A549 (cell line): ENCODE results near the gene ATXN7L1. TPM values are rescaled to one million over a fixed set of nuclear protein-coding genes. Genes with fewer than 3 reads are reported as not detected.
A peak's percentile ranks its signal among the peaks of the same experiment; 100 is the strongest.

Experiments
- ATAC-seq, 2 experiments: fragments of 200-7000 bp in 1 of 2; fragments of >200 bp in 1 of 2; cut with Nextera tagmentation in 1 of 2; cut with Tn5 transposase in 1 of 2; 3 replicates each; pipeline versions ENCODE4 v1.8.0 to v1.9.1; 2018 to 2020; ENCODE audit warnings: mild to moderate bottlenecking in 1 of 2, moderate library complexity in 1 of 2
- CTCF ChIA-PET: fragments of 300-600 bp; sonication (Branson Sonifier 250); formaldehyde crosslinking; extraction: SDS; loops from one replicate; lab custom pipeline; 2021; ENCODE audit warnings: antibody characterized with exemption, inconsistent platforms; lab: Yijun Ruan, JAX
- POLR2A ChIA-PET: fragments of 350-600 bp; formaldehyde crosslinking; extraction: SDS; loops from one replicate; lab custom pipeline; 2021; ENCODE audit warnings: antibody characterized with exemption, inconsistent platforms; lab: Yijun Ruan, JAX
- DNase-seq, 2 experiments: peaks; one replicate each; pipeline versions ENCODE4 v3.0.0 to v3.0.0-alpha.2; 2011 to 2016; ENCODE audit warnings: low read depth in 1 of 2, low spot score in 1 of 2
- FAIRE-seq: peaks from 2 replicates; lab custom pipeline; 2011; peaks lifted over from hg19 to GRCh38; lab: Jason Lieb, UNC
- H3K27ac ChIP-seq, 2 experiments: fragments of >200 bp; sonication (Bioruptor Twin); formaldehyde crosslinking; 3 replicates each; pipeline ENCODE4 v1.5.1; 2016 to 2017
- H3K4me1 ChIP-seq: fragments of >200 bp; sonication (Bioruptor Twin); formaldehyde crosslinking; 3 replicates; pipeline ENCODE4 v1.6.1; 2016
- H3K4me2 ChIP-seq: fragments of >200 bp; sonication (Bioruptor Twin); formaldehyde crosslinking; 3 replicates; pipeline ENCODE4 v1.6.1; 2016
- H3K4me3 ChIP-seq: fragments of >200 bp; sonication (Bioruptor Twin); formaldehyde crosslinking; 3 replicates; pipeline ENCODE4 v1.5.1; 2016
- H3K9me3 ChIP-seq: fragments of >200 bp; sonication (Bioruptor Twin); formaldehyde crosslinking; 3 replicates; pipeline ENCODE4 v1.6.1; 2016
- BCL3 ChIP-seq: fragments of >200 bp; sonication (Bioruptor Twin); formaldehyde crosslinking; IDR thresholded peaks from 3 replicates; pipeline ENCODE4 v1.6.1; 2016
- CHD2 ChIP-seq: fragments of 150-350 bp; IDR thresholded peaks from 2 replicates; pipeline ENCODE4 v1.6.1; 2014; ENCODE audit warnings: low read length; ENCODE audit not compliant: partially characterized antibody
- E2F6 ChIP-seq: IDR thresholded peaks from 2 replicates; pipeline ENCODE4 v1.6.1; 2012; ENCODE audit warnings: low read depth, borderline replicate concordance
- EHF ChIP-seq: fragments of 250-450 bp; sonication (Bioruptor Pico); IDR thresholded peaks from 2 replicates; pipeline ENCODE4 v1.5.0; 2020; ENCODE audit warnings: mild to moderate bottlenecking
- FOSB ChIP-seq: fragments of 250-450 bp; sonication (Bioruptor Pico); IDR thresholded peaks from 2 replicates; pipeline ENCODE4 v1.5.0; 2020; ENCODE audit warnings: mild to moderate bottlenecking, moderate library complexity
- FOSL2 ChIP-seq, 2 experiments: fragments of 450-650 bp in 1 of 2; fragments of >200 bp in 1 of 2; sonication (Bioruptor Twin) in 1 of 2; formaldehyde crosslinking; IDR thresholded peaks; 2 replicates each; pipeline versions ENCODE4 v1.5.0 to v1.6.1; 2016 to 2020; ENCODE audit warnings: mild to moderate bottlenecking in 1 of 2, moderate library complexity in 1 of 2
- HMGXB4 ChIP-seq: fragments of 250-450 bp; sonication (Bioruptor Pico); IDR thresholded peaks from 2 replicates; pipeline ENCODE4 v1.5.0; 2021; ENCODE audit warnings: mild to moderate bottlenecking, moderate library complexity, borderline replicate concordance
- HOXA7 ChIP-seq: fragments of 250-450 bp; sonication (Bioruptor Pico); IDR thresholded peaks from 2 replicates; pipeline ENCODE4 v1.5.0; 2020; ENCODE audit warnings: mild to moderate bottlenecking, moderate library complexity
- JUNB ChIP-seq: fragments of >200 bp; sonication (Bioruptor Twin); formaldehyde crosslinking; IDR thresholded peaks from 2 replicates; pipeline ENCODE4 v1.6.1; 2016
- KDM5A ChIP-seq: fragments of 200-600 bp; sonication (generic); IDR thresholded peaks from 2 replicates; pipeline ENCODE4 v1.6.1; 2016; ENCODE audit warnings: antibody characterized with exemption, mild to moderate bottlenecking
- MAFK ChIP-seq: fragments of 450-650 bp; IDR thresholded peaks from 2 replicates; pipeline ENCODE4 v1.6.1; 2014; ENCODE audit not compliant: partially characterized antibody
- MAX ChIP-seq: IDR thresholded peaks from 2 replicates; pipeline ENCODE4 v1.6.1; 2012
- MAZ ChIP-seq: fragments of 150-350 bp; IDR thresholded peaks from 2 replicates; pipeline ENCODE4 v1.6.1; 2014; ENCODE audit warnings: antibody characterized with exemption, low read depth, low read length, borderline replicate concordance
- NFE2L2 ChIP-seq: fragments of 150-350 bp; conservative IDR thresholded peaks from 2 replicates; pipeline ENCODE4 v1.6.1; 2014; ENCODE audit warnings: low read length
- RAD21 ChIP-seq, 2 experiments: fragments of >200 bp in 1 of 2; sonication (Bioruptor Twin) in 1 of 2; formaldehyde crosslinking in 1 of 2; IDR thresholded peaks in 1 of 2; conservative IDR thresholded peaks in 1 of 2; 2 replicates in 1 of 2; 3 replicates in 1 of 2; pipeline ENCODE4 v1.6.1; 2012 to 2018; ENCODE audit warnings: inconsistent platforms in 1 of 2
- SMC3 ChIP-seq: fragments of >200 bp; sonication (Bioruptor Twin); formaldehyde crosslinking; IDR thresholded peaks from 3 replicates; pipeline ENCODE4 v1.6.1; 2018; ENCODE audit warnings: inconsistent platforms
- ZFP36 ChIP-seq: fragments of 450-650 bp; IDR thresholded peaks from 2 replicates; pipeline ENCODE4 v1.6.1; 2014; ENCODE audit warnings: borderline replicate concordance; ENCODE audit not compliant: partially characterized antibody
- WGBS: methylation state at CpG from one replicate; pipeline ENCODE4 v1.1.6; 2017; ENCODE audit errors: missing lambda C conversion rate; 5-methylcytosine and 5-hydroxymethylcytosine counted together
- polyA plus RNA-seq, 4 experiments: library from polyadenylated mRNA; depleted of rRNA in 3 of 4; stranded (reverse); fragments of >200 nt; fragmentation: RNase III in 1 of 4; extraction: RNeasy Plus Mini Kit Qiagen cat#74134 plus additional on column Dnase treatment in 1 of 4; gene quantifications; 2 replicates in 3 of 4; 3 replicates in 1 of 4; pipeline ENCODE4 v1.2.3, GENCODE V29; 2011 to 2017

The ATXN7L1 gene
- polyA plus RNA-seq, 2 of the 4 experiments (the other 2 are of a cell fraction) = 4.5 to 5.7 TPM

- ChIA-PET CTCF (interaction anchor here (0.6 to 13.7 kb wide), 7 partner anchors 8 to 508 kb away, joined by 3 to 127 read pairs (median 5); no protein-coding TSS in a partner anchor), POLR2A (no interaction called here)
- peak; percentile 73 to 78 for DNase-seq
- ATAC-seq = peak; percentile 58 to 66; a peak in 5 of 6 replicates
- Histone ChIP-seq H3K27ac (peak overlapping the region; percentile 84 to 85), H3K4me1 (peaks cover 43% of the 10 kb centered on the region), H3K4me2 (peak overlapping the region; percentile 78), H3K9me3 (no peaks in the 10 kb centered on the region)
- TF ChIP-seq MAFK (peak; percentile 100), JUNB (peak; percentile 43; the same call in 1 of the 2 replicates), RAD21 (conservative IDR thresholded peaks at IDR 0.05 in 1 of 2, IDR thresholded peaks at IDR 0.05 in 1 of 2) (no peak), BCL3 (0 out of 3 replicates have a peak, but pooled peaks have one; percentile 34), NFE2L2 (peak; percentile 100), KDM5A (no peak), MAX (peak; percentile 76), FOSL2 (IDR thresholded peaks at IDR 0.05) (peak; percentile 26; the same call in 1 of the 2 replicates), FOSL2 (CRISPR knock-in tag; IDR thresholded peaks at IDR 0.05) (peak; percentile 85), SMC3 (no peak), E2F6 (no peak)
- TF ChIP-seq, all 56 proteins: peak for 6
- H3K4me3 ChIP-seq = peak overlapping the region; percentile 21; the same call in 2 of the 3 replicates
- FAIRE-seq = no peak
- WGBS = 24% methylated on average over 13 of the region's 13 CpGs
Measured at GRCh38 chr7:105648561-105649401, 227.6 kb downstream of the ATXN7L1 start.

- DNase-seq (no peak), ATAC-seq (no peak), FAIRE-seq (no peak)
- no peaks in the 10 kb centered on the region for H3K9me3 ChIP-seq
- ChIA-PET POLR2A (interaction anchor here (0.5 kb wide), 1 partner anchor 464 kb away, joined by 5 read pairs; the partner anchor contains the start of gene SYPL1), CTCF (interaction anchor here (1.1 to 13.7 kb wide), 5 partner anchors 10 to 395 kb away, joined by 3 to 127 read pairs (median 9); no protein-coding TSS in a partner anchor)
- peaks cover 36% of the 10 kb centered on the region for H3K4me1 ChIP-seq
- H3K27ac ChIP-seq = peak overlapping the region; percentile 84 to 85
- H3K4me3 ChIP-seq = no peak overlapping the region
- TF ChIP-seq NFE2L2 = no peak
- no peak for TF ChIP-seq FOSL2 (IDR thresholded peaks at IDR 0.05)
- no peak for TF ChIP-seq FOSL2 (CRISPR knock-in tag; IDR thresholded peaks at IDR 0.05)
- TF ChIP-seq ZFP36 = no peak
- no peak for TF ChIP-seq MAFK
- no peak for TF ChIP-seq FOSB (CRISPR knock-in tag)
- TF ChIP-seq HOXA7 (CRISPR knock-in tag) = no peak
- no peak for TF ChIP-seq HMGXB4 (CRISPR knock-in tag)
- TF ChIP-seq CHD2 = no peak
- no peak for TF ChIP-seq EHF
- TF ChIP-seq MAZ = no peak
- H3K4me2 ChIP-seq = peak overlapping the region; percentile 78
- 87% methylated on average over 7 of the region's 7 CpGs for WGBS
Measured at GRCh38 chr7:105647591-105647990, 228.8 kb downstream of the ATXN7L1 start.
